Calu3 (cell line): ENCODE data around the gene PURA. TPM values are rescaled to one million over a fixed set of nuclear protein-coding genes. Genes with fewer than 3 reads are reported as not detected.

Source experiments
- BruUV-seq: library from RNA; stranded (reverse); fragments of 400-500 nt; replicated peaks from 2 replicates; lab custom pipeline; 2021; lab: Mats Ljungman, UMichigan
- CTCF ChIA-PET: fragments of 300-600 bp; sonication (Branson Sonifier 250); formaldehyde crosslinking; loops from one replicate; lab custom pipeline; 2022; ENCODE audit warnings: antibody characterized with exemption; lab: Charles Lee
- DNase-seq: peaks from one replicate; pipeline ENCODE4 v3.0.0; 2022
- H3K27ac Mint-ChIP-seq: one replicate; pipeline ENCODE4 v1.8.0; 2022; ENCODE audit warnings: mixed read lengths; ENCODE audit not compliant: unreplicated experiment
- H3K27me3 Mint-ChIP-seq: one replicate; pipeline ENCODE4 v1.8.0; 2022; ENCODE audit warnings: mixed read lengths; ENCODE audit not compliant: unreplicated experiment
- H3K36me3 Mint-ChIP-seq: one replicate; pipeline ENCODE4 v1.8.0; 2022; ENCODE audit warnings: mild to moderate bottlenecking, moderate library complexity, mixed read lengths; ENCODE audit not compliant: insufficient read depth, unreplicated experiment
- H3K4me1 Mint-ChIP-seq: one replicate; pipeline ENCODE4 v1.8.0; 2022; ENCODE audit warnings: mild to moderate bottlenecking, low read depth, mixed read lengths; ENCODE audit not compliant: unreplicated experiment
- H3K4me3 Mint-ChIP-seq: one replicate; pipeline ENCODE4 v1.8.0; 2022; ENCODE audit warnings: mild to moderate bottlenecking, low read depth, moderate library complexity, mixed read lengths; ENCODE audit not compliant: unreplicated experiment
- H3K9me3 Mint-ChIP-seq: one replicate; pipeline ENCODE4 v1.8.0; 2022; ENCODE audit warnings: low read depth, mixed read lengths; ENCODE audit not compliant: unreplicated experiment
- CTCF ChIP-seq: fragments of 200-600 bp; IDR thresholded peaks from one replicate; pipeline ENCODE4 v1.8.0; 2022; ENCODE audit warnings: antibody characterized with exemption; ENCODE audit not compliant: unreplicated experiment
- intact Hi-C: fragments of 100-400 bp; cut with micrococcal nuclease; formaldehyde crosslinking; loops from one replicate; pipeline ENCODE4 v1.10.0; 2022; ENCODE audit not compliant: unreplicated experiment
- total RNA-seq: library from RNA; stranded (reverse); gene quantifications from 2 replicates; pipeline ENCODE4 v1.2.3, GENCODE V29; 2022

PURA gene
- total RNA-seq, 1 experiment from 2014 or later, result 16.7 TPM

- intact Hi-C loops, result no loop called here
- DNase-seq, result peak; percentile 23
- CTCF ChIA-PET, result interaction anchor here (0.6 to 0.7 kb wide), 2 partner anchors 41 to 245 kb away, joined by 3 read pairs; no protein-coding TSS in a partner anchor
- no peak for TF ChIP-seq CTCF
- peak overlapping the region; percentile 63 for H3K27ac Mint-ChIP-seq
- H3K4me3 Mint-ChIP-seq, result peak overlapping the region; percentile 86
- H3K36me3 Mint-ChIP-seq, result peaks cover 40% of the 10 kb centered on the region
- no TSS peak for BruUV-seq
- no peaks in the 10 kb centered on the region for H3K9me3 Mint-ChIP-seq
- peaks cover 52% of the 10 kb centered on the region for H3K27me3 Mint-ChIP-seq
- H3K4me1 Mint-ChIP-seq, result peaks cover 59% of the 10 kb centered on the region
Measured at GRCh38 chr5:140113180-140113698, 670 bp upstream of the PURA start.

GRCh38 chr5:140114341-140115185, 654 bp downstream of the PURA start:
- no TSS peak for BruUV-seq
- Mint-ChIP-seq H3K4me3 (peak overlapping the region; percentile 86), H3K27ac (peak overlapping the region; percentile 63), H3K9me3 (no peaks in the 10 kb centered on the region), H3K27me3 (peaks cover 41% of the 10 kb centered on the region), H3K36me3 (peaks cover 27% of the 10 kb centered on the region), H3K4me1 (peaks cover 56% of the 10 kb centered on the region)
- no peak for TF ChIP-seq CTCF
- DNase-seq, result peak; percentile 61
- CTCF ChIA-PET, result interaction anchor here (1.1 to 1.5 kb wide), 6 partner anchors 9 to 31 kb away, joined by 3 to 4 read pairs (median 4); no protein-coding TSS in a partner anchor
- intact Hi-C loops, result no loop called here

GRCh38 chr5:140115186-140115500, 1.2 kb downstream of the PURA start:
- peaks cover 27% of the 10 kb centered on the region for H3K36me3 Mint-ChIP-seq
- no peak for DNase-seq
- CTCF ChIA-PET, result interaction anchor here (1.1 to 1.5 kb wide), 6 partner anchors 9 to 31 kb away, joined by 3 to 4 read pairs (median 4); no protein-coding TSS in a partner anchor
- H3K27ac Mint-ChIP-seq, result peak overlapping the region; percentile 38
- H3K4me1 Mint-ChIP-seq, result peaks cover 53% of the 10 kb centered on the region
- BruUV-seq, result no TSS peak
- no peaks in the 10 kb centered on the region for H3K9me3 Mint-ChIP-seq
- TF ChIP-seq CTCF, result no peak
- intact Hi-C loops, result no loop called here
- peak overlapping the region; percentile 86 for H3K4me3 Mint-ChIP-seq
- H3K27me3 Mint-ChIP-seq, result peaks cover 36% of the 10 kb centered on the region

GRCh38 chr5:140116716-140117115, 2.8 kb downstream of the PURA start:
- DNase-seq, result no peak
- Mint-ChIP-seq H3K27ac (no peak overlapping the region), H3K27me3 (peaks cover 20% of the 10 kb centered on the region), H3K4me1 (peaks cover 50% of the 10 kb centered on the region), H3K9me3 (no peaks in the 10 kb centered on the region), H3K36me3 (peaks cover 27% of the 10 kb centered on the region), H3K4me3 (no peak overlapping the region)
- CTCF ChIA-PET, result interaction anchor here (0.6 to 1.2 kb wide), 4 partner anchors 9 to 285 kb away, joined by 3 to 8 read pairs (median 4); no protein-coding TSS in a partner anchor
- no TSS peak for BruUV-seq
- no peak for TF ChIP-seq CTCF
- intact Hi-C loops, result no loop called here
